GM23338 (cell line): ENCODE results near the gene NEK10. TPM values are rescaled to one million over a fixed set of nuclear protein-coding genes. Genes with fewer than 3 reads are reported as not detected.

ENCODE experiments used
- ATAC-seq: fragments of 200-7000 bp; cut with Tn5 transposase; 3 replicates; pipeline ENCODE4 v1.9.1; 2020
- DNase-seq: peaks from one replicate; pipeline ENCODE4 v3.0.0-alpha.2; 2015; ENCODE audit warnings: low spot score
- H2AFZ ChIP-seq: fragments of 200-600 bp; sonication (generic); 2 replicates; pipeline ENCODE4 v1.8.0; 2016; ENCODE audit warnings: antibody characterized with exemption, mild to moderate bottlenecking, moderate library complexity
- H3F3A ChIP-seq: fragments of 200-600 bp; sonication (generic); replicated peaks from 2 replicates; pipeline ENCODE4 v1.8.0; 2017; ENCODE audit warnings: antibody characterized with exemption, mixed run types, low read depth
- H3K27ac ChIP-seq: fragments of 200-600 bp; sonication (generic); 2 replicates; pipeline ENCODE4 v1.6.1; 2016; ENCODE audit warnings: low read depth
- H3K27me3 ChIP-seq: fragments of 200-600 bp; sonication (generic); 2 replicates; pipeline ENCODE4 v1.8.0; 2016; ENCODE audit warnings: mild to moderate bottlenecking, mixed run types, moderate library complexity; ENCODE audit not compliant: insufficient read depth
- H3K36me3 ChIP-seq: fragments of 200-600 bp; sonication (generic); 2 replicates; pipeline ENCODE4 v1.8.0; 2016; ENCODE audit warnings: mild to moderate bottlenecking; ENCODE audit not compliant: insufficient read depth
- H3K4me1 ChIP-seq: fragments of 200-600 bp; sonication (generic); 2 replicates; pipeline ENCODE4 v1.8.0; 2016; ENCODE audit warnings: mild to moderate bottlenecking, moderate library complexity; ENCODE audit not compliant: insufficient read depth
- H3K4me2 ChIP-seq: fragments of 200-600 bp; sonication (generic); 2 replicates; pipeline ENCODE4 v1.7.1; 2017; ENCODE audit warnings: mixed run types
- H3K4me3 ChIP-seq: fragments of 200-600 bp; sonication (generic); 2 replicates; pipeline ENCODE4 v1.6.1; 2016; ENCODE audit warnings: mixed run types
- H3K79me2 ChIP-seq: fragments of 200-600 bp; sonication (generic); replicated peaks from 2 replicates; pipeline ENCODE4 v1.8.0; 2017; ENCODE audit warnings: mild to moderate bottlenecking; ENCODE audit not compliant: insufficient read depth
- H3K9me2 ChIP-seq: fragments of 200-600 bp; sonication (generic); 2 replicates; pipeline ENCODE4 v1.8.0; 2017; ENCODE audit not compliant: insufficient read depth
- H4K20me1 ChIP-seq: fragments of 200-600 bp; sonication (generic); replicated peaks from 2 replicates; pipeline ENCODE4 v1.8.0; 2017; ENCODE audit warnings: mild to moderate bottlenecking; ENCODE audit not compliant: insufficient read depth
- H3K27ac Mint-ChIP-seq: 2 replicates; pipeline ENCODE4 v1.8.0; 2020; ENCODE audit warnings: inconsistent platforms, mild to moderate bottlenecking, moderate library complexity, mixed read lengths
- H3K27me3 Mint-ChIP-seq: 3 replicates; pipeline ENCODE4 v1.8.0; 2022; ENCODE audit warnings: low read depth, mild to moderate bottlenecking, moderate library complexity, mixed read lengths, inconsistent platforms; ENCODE audit not compliant: insufficient read depth, poor library complexity
- H3K36me3 Mint-ChIP-seq: 3 replicates; pipeline ENCODE4 v1.8.0; 2021; ENCODE audit warnings: low read depth, mild to moderate bottlenecking, inconsistent platforms, moderate library complexity, mixed read lengths
- H3K4me1 Mint-ChIP-seq: 3 replicates; pipeline ENCODE4 v1.8.0; 2020; ENCODE audit warnings: mild to moderate bottlenecking, inconsistent platforms, mixed read lengths
- H3K4me3 Mint-ChIP-seq: 3 replicates; pipeline ENCODE4 v1.8.0; 2021; ENCODE audit warnings: moderate library complexity, mild to moderate bottlenecking, inconsistent platforms, mixed read lengths
- H3K9me3 Mint-ChIP-seq: 3 replicates; pipeline ENCODE4 v1.8.0; 2020; ENCODE audit warnings: moderate library complexity, mild to moderate bottlenecking, inconsistent platforms, mixed read lengths
- CREB1 ChIP-seq: fragments of 250-450 bp; sonication (Bioruptor Pico); IDR thresholded peaks from 2 replicates; pipeline ENCODE4 v1.5.0; 2020; ENCODE audit warnings: low read depth, mild to moderate bottlenecking, moderate library complexity
- JUNB ChIP-seq: IDR thresholded peaks from one replicate; pipeline ENCODE4 v1.6.1; 2016; ENCODE audit warnings: antibody characterized with exemption; ENCODE audit not compliant: unreplicated experiment
- NANOG ChIP-seq: IDR thresholded peaks from 2 replicates; pipeline ENCODE4 v1.6.1; 2016; ENCODE audit warnings: antibody characterized with exemption, borderline replicate concordance
- POLR2AphosphoS5 ChIP-seq: IDR thresholded peaks from 2 replicates; pipeline ENCODE4 v1.6.1; 2016; ENCODE audit warnings: antibody characterized with exemption, low read depth
- polyA plus RNA-seq: library from polyadenylated mRNA; unstranded; fragments of >200 nt; fragmentation: Nextera tagmentation; extraction: Ambion mirVana; gene quantifications from 2 replicates; pipeline ENCODE4 v1.2.1, GENCODE V29; 2016
- total RNA-seq: library from RNA; depleted of rRNA; stranded (reverse); fragments of >200 nt; shearing (Covaris generic); gene quantifications from 2 replicates; pipeline ENCODE4 v1.2.3, GENCODE V29; 2014
- TF ChIP-seq, protein P1 (sequence below): fragments of 250-450 bp; sonication (Bioruptor Pico); IDR thresholded peaks from 2 replicates; pipeline ENCODE4 v1.5.0; 2020; ENCODE audit warnings: mild to moderate bottlenecking, moderate library complexity
- TF ChIP-seq, protein P2 (sequence below), 2 experiments: fragments of 200-600 bp in 1 of 2; sonication (generic) in 1 of 2; conservative IDR thresholded peaks; 2 replicates each; pipeline versions ENCODE4 v1.5.1 to v1.6.1; 2016 to 2017; ENCODE audit warnings: antibody characterized with exemption in 2 of 2, low read depth in 2 of 2, mild to moderate bottlenecking in 2 of 2, moderate library complexity in 1 of 2

The NEK10 gene
- total and polyA plus RNA-seq, 2 experiments from 2014 or later, result 0.55 to 2.0 TPM

DNA sequence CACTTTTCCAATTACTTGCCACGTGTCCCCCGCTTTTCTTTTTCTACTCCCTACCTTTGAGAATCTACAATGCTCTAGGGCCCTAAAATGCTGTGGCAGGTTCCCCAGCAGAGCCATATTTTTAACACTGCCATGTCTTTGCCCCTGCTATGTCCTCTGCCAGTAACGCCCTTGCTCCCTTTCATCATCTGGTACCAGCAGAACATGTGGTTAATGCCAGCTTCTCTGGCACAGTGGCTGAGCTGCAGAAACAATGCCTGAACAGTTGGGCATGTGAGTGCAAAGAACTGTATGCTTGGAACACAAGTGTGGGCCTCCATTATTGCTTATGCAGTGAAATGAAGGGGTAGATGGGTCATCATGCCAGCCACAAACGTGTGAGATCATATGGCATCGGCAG lies 287.6 kb downstream of the NEK10 start (continued):
- TF ChIP-seq, protein P1, sequence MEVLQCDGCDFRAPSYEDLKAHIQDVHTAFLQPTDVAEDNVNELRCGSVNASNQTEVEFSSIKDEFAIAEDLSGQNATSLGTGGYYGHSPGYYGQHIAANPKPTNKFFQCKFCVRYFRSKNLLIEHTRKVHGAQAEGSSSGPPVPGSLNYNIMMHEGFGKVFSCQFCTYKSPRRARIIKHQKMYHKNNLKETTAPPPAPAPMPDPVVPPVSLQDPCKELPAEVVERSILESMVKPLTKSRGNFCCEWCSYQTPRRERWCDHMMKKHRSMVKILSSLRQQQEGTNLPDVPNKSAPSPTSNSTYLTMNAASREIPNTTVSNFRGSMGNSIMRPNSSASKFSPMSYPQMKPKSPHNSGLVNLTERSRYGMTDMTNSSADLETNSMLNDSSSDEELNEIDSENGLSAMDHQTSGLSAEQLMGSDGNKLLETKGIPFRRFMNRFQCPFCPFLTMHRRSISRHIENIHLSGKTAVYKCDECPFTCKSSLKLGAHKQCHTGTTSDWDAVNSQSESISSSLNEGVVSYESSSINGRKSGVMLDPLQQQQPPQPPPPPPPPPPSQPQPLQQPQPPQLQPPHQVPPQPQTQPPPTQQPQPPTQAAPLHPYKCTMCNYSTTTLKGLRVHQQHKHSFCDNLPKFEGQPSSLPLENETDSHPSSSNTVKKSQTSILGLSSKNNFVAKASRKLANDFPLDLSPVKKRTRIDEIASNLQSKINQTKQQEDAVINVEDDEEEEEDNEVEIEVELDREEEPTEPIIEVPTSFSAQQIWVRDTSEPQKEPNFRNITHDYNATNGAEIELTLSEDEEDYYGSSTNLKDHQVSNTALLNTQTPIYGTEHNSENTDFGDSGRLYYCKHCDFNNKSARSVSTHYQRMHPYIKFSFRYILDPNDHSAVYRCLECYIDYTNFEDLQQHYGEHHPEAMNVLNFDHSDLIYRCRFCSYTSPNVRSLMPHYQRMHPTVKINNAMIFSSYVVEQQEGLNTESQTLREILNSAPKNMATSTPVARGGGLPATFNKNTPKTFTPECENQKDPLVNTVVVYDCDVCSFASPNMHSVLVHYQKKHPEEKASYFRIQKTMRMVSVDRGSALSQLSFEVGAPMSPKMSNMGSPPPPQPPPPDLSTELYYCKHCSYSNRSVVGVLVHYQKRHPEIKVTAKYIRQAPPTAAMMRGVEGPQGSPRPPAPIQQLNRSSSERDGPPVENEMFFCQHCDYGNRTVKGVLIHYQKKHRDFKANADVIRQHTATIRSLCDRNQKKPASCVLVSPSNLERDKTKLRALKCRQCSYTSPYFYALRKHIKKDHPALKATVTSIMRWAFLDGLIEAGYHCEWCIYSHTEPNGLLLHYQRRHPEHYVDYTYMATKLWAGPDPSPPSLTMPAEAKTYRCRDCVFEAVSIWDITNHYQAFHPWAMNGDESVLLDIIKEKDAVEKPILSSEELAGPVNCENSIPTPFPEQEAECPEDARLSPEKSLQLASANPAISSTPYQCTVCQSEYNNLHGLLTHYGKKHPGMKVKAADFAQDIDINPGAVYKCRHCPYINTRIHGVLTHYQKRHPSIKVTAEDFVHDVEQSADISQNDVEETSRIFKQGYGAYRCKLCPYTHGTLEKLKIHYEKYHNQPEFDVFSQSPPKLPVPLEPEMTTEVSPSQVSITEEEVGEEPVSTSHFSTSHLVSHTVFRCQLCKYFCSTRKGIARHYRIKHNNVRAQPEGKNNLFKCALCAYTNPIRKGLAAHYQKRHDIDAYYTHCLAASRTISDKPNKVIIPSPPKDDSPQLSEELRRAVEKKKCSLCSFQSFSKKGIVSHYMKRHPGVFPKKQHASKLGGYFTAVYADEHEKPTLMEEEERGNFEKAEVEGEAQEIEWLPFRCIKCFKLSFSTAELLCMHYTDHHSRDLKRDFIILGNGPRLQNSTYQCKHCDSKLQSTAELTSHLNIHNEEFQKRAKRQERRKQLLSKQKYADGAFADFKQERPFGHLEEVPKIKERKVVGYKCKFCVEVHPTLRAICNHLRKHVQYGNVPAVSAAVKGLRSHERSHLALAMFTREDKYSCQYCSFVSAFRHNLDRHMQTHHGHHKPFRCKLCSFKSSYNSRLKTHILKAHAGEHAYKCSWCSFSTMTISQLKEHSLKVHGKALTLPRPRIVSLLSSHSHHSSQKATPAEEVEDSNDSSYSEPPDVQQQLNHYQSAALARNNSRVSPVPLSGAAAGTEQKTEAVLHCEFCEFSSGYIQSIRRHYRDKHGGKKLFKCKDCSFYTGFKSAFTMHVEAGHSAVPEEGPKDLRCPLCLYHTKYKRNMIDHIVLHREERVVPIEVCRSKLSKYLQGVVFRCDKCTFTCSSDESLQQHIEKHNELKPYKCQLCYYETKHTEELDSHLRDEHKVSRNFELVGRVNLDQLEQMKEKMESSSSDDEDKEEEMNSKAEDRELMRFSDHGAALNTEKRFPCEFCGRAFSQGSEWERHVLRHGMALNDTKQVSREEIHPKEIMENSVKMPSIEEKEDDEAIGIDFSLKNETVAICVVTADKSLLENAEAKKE (CRISPR knock-in tag), result no peak
- TF ChIP-seq, protein P2, sequence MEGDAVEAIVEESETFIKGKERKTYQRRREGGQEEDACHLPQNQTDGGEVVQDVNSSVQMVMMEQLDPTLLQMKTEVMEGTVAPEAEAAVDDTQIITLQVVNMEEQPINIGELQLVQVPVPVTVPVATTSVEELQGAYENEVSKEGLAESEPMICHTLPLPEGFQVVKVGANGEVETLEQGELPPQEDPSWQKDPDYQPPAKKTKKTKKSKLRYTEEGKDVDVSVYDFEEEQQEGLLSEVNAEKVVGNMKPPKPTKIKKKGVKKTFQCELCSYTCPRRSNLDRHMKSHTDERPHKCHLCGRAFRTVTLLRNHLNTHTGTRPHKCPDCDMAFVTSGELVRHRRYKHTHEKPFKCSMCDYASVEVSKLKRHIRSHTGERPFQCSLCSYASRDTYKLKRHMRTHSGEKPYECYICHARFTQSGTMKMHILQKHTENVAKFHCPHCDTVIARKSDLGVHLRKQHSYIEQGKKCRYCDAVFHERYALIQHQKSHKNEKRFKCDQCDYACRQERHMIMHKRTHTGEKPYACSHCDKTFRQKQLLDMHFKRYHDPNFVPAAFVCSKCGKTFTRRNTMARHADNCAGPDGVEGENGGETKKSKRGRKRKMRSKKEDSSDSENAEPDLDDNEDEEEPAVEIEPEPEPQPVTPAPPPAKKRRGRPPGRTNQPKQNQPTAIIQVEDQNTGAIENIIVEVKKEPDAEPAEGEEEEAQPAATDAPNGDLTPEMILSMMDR (conservative IDR thresholded peaks at IDR 0.05; ENCODE audit: low read depth in 2 of 2), result no peak

DNA sequence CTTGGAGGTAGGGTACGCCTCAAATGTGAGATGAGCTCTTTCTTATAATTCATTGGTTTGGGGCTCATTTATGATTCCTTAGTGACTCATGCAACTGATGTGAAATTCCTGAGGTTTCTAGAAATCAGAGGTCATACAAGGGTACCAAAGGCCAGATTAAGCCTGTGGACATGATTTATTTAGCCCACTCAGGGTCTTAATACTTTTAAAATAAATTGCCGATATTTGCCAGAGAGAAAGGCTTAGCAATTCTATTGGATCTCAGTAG lies 289.0 kb downstream of the NEK10 start:
- Mint-ChIP-seq H3K4me3 (no peak overlapping the region), H3K27me3 (peaks cover 3% of the 10 kb centered on the region), H3K36me3 (no peaks in the 10 kb centered on the region), H3K9me3 (no peaks in the 10 kb centered on the region), H3K4me1 (peaks cover 30% of the 10 kb centered on the region), H3K27ac (no peak overlapping the region)
- Histone ChIP-seq H3K4me2 (no peak overlapping the region), H3K9me2 (peaks cover 31% of the 10 kb centered on the region), H3K27ac (no peak overlapping the region), H3F3A (no peaks in the 10 kb centered on the region; the same call in 1 of the 2 replicates), H3K4me1 (peaks cover 31% of the 10 kb centered on the region), H4K20me1 (no peaks in the 10 kb centered on the region), H2AFZ (no peak overlapping the region), H3K27me3 (no peaks in the 10 kb centered on the region), H3K79me2 (no peaks in the 10 kb centered on the region), H3K4me3 (no peak overlapping the region), H3K36me3 (no peaks in the 10 kb centered on the region)
- no peak for TF ChIP-seq JUNB
- TF ChIP-seq, protein P2 (conservative IDR thresholded peaks at IDR 0.05; ENCODE audit: low read depth in 2 of 2), result no peak
- TF ChIP-seq POLR2AphosphoS5, result no peak
- TF ChIP-seq, protein P1 (CRISPR knock-in tag), result no peak
- TF ChIP-seq NANOG, result no peak
- TF ChIP-seq CREB1 (CRISPR knock-in tag), result no peak
- no peak for DNase-seq
- ATAC-seq, result no peak
